Measurements from ENCODE around the gene PLPP7.
A peak's percentile ranks its signal among the peaks of the same experiment; 100 is the strongest.
"Not testable (repeated sequence)": the region's sequence is repeated elsewhere in the genome, so short reads cannot be mapped to it uniquely, and the experiment has no call there.

PLPP7 gene

DNA sequence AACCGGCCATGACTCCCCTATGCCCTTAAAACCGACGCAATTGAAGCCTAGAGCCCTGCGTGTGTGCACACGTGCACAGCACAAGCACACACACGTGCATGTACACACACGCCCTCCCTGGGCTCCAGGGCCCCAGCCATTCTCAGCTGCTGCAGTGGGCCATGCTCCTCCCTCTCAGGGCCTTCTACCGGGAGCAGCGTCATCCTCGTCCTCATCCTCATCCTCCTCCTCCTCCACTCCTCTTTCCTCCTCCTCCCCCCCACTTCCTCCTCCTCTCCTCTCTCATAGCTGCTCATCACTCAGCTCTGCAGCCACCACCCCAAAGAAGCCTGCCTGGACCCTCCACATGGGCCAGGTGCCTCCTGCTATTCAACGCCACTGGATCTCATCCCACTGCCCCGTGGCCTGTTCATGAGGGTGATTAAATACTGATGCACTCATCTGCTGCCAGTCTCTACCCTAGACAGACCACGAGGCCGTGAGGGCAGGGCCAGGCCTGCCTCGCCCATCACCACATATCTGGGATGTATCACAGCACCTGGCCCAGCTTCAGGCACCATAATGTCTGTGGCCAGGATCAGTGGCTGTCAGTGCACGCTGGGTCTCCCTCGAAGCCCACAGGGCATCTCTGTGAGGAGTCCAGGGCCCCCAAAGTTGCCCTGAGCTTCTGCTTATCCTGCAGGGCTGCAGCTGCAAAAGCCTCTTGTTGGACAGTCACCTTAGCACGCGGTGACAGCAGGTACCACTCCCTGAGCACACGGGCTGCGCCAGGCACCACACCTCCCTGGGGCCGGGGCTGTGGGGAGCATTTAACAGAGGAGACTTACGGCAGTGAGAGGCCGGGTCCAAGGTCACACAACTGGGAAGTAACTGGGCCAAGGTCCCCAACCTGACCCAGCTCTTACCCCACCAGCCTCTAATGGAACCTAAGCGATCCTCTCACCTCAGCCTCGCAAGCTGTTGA, 23.0 kb upstream of the PLPP7 start:
- no peak for DNase-seq (ENCODE audit: low spot score)

- DNase-seq (ENCODE audit: low spot score), result peak; percentile 80
Measured at GRCh38 chr9:131270171-131271015, 19.1 kb upstream of the PLPP7 start.

DNA sequence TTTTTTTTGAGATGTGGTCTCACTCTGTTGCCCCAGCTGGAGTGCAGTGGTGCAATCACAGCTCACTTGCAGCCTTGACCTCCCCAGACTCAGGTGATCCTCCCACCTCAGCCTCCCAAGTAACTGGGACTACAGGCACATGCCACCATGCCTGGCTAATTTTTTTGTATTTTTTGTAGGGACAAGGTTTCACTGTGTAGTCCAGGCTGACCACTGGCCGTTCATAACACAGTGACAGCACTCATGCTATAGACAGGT, 18.6 kb upstream of the PLPP7 start:
- not testable (repeated sequence) for DNase-seq (ENCODE audit: low spot score)

DNA sequence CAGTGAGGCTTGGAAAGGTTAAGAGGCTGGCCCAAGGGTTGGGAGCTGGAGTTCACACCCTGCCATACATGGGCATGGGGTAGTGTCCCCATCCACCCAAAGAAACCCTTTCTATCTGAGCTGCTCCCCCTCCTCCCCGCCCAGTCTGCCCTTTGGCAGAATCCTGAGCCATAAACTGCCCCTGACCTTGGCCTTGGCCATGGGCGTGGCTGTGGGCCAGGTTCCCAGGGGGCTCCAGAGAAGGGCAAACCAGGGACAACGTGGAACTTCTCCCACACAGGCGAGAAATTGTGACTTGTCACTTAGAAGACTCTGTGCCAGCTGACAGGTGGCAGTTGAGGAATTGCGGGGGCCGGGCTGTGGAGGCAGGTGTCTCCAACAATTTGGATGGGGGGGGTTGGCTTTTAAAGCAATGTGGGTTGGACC, 18.0 kb upstream of the PLPP7 start:
- DNase-seq (ENCODE audit: low spot score), result no peak

DNA sequence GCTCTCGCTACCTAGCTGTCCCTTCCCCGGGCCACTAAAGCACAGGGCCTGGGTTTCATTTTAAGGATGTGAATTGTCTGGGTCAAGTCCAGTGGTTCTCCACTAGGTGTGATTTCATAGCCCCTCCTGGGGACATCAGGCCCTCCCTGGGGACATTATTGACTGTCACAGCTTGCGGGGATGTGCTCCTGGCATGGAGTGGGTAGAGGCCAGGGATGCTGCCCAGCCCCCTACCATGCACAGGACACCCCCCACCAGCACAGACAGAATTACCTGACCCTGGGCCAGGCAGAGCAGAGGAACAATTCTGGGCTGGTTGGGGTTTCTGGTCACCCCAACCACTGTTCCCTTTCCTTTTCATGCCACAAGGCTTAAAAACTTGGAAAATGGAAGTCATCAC, 17.3 kb upstream of the PLPP7 start:
- DNase-seq (ENCODE audit: low spot score), result no peak

GRCh38 chr9:131273146-131273855, 16.2 kb upstream of the PLPP7 start:
- no peak for DNase-seq (ENCODE audit: low spot score)

DNA sequence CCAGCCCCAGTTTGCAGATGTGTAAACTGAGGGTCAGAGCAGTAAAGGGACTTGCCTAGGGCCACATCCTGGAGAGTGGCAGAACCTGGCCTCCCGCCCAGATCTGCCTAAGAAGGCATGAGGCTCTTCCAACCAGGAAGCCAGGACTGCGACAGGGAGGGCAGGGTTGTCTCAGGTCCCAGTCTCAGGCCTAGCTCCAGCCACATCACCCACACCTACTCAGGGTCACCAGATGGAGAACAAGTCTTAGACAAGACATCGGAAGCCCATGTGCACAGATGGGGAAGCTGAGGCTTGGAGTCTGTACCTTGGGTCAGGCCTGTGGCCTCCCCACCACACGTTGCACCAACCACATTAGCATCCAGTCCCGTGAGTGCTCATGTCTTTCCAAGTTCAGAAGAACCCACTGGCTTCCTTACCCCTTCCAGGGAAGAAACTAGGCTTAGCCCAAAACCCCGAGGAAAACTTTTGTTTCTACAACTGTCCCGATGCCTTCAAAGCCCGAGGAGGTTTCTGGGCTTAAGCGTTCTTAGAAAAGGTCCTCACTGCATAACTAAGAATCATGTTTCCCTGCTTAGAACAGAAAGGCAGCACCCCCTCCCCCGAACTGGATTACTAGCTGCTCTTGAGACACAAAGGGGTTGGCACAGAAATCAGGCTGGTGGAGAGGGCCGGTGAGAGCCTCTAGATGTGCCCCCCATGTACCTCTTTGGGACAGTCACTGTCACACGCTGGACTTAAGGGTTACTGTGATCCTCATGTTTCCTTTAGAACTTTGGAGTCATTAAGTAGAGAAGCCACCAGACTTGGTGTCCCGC, 15.5 kb upstream of the PLPP7 start:
- no peak for DNase-seq (ENCODE audit: low spot score)

DNA sequence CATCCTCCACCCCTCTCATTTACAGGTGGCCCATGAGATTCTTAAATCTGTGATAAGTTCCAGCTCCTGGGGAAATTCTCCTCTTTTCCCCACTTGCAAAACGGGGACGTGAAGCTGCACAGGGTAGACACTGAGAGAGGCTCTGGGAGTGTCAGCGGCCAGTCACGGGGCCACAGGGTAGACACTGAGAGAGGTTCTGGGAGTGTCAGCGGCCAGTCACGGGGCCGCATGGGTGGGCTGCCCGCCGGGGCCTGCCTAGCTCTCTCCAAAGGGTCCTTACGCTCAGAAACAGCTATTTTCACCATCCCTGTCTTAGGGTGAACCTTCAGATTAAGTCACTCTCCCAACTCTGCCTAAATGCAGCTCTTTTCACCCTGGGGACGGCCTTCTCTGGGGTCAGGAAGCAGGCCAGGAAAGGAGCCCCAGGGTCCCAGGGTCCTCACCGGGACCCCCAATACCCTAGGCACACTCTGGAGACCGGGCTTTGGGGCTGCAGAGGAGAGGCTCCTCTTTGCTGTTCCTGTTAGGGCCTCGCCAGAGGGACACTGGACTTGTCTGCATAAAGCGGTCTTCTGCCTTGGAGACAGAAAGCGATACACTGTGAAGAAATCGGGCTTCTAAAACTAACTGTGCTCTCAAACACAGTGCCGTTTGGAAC, 14.7 kb upstream of the PLPP7 start:
- no peak for DNase-seq (ENCODE audit: low spot score)

- DNase-seq (ENCODE audit: low spot score), result no peak
Measured at GRCh38 chr9:131275332-131276093, 14.0 kb upstream of the PLPP7 start.

DNA sequence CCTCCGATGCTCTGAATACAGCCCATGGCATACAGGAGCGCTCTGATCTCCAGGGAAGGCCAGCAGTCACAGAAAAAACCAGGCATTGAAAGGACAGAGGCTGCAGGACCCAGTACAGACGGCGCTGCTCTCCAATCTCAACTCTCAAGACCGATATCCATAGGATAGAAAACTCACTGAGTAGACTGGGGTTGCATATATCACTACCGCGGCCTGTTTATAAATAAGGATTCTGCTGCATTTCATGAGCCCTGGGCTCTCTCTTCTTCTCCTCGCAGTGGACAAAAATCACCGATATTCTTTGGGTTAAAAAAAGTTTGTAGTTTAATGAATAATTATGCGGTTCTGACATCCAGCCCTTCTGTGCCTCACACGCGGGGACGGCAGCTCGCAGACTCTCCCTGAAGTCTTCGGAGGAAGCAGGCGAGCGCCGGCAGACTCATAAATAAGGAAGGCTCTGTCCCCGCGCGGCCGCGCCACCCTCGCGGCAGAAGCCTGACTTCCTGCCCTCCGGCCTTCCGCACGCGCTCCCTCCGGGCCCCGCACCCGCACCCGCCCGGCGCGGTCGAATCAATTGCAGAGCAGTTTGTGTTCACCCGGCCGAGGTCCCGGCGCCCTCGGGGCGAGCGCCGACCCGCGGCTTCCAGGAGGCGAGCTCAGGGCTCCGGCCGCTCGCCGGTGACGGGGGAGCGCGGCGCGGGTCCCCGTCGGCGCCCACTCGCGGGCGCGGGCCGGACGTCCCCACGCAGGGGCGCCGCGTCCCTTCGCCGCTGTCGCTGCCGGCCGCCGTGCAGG, 13.2 kb upstream of the PLPP7 start, which contains the start of gene FAM78A:
TSS of gene FAM78A (minus strand) at position 417 of the 795 bp plus-strand sequence. CDS start at position 86, 331 bp downstream.
- DNase-seq (ENCODE audit: low spot score), result no peak

DNA sequence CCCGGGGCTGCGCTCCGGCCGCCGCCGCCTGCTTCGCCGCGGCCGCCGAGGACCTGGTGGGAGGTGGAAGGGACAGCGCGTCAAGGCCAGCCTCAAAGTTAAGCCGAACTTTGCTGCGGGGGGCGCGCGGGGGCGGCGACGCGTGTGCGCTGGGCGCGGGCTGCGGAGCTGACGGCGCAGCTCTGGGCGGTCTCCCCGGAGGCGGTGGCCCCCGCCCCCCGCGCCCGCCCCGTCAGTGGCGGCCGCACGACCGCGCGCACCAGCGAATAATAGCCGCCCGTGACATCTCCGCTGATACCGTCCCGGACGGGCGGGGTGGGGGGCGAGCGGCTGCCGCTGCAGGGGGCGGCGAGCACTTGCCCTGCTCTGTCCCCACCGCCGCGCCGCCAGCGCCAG, 12.6 kb upstream of the PLPP7 start:
- no peak for DNase-seq (ENCODE audit: low spot score)

DNA sequence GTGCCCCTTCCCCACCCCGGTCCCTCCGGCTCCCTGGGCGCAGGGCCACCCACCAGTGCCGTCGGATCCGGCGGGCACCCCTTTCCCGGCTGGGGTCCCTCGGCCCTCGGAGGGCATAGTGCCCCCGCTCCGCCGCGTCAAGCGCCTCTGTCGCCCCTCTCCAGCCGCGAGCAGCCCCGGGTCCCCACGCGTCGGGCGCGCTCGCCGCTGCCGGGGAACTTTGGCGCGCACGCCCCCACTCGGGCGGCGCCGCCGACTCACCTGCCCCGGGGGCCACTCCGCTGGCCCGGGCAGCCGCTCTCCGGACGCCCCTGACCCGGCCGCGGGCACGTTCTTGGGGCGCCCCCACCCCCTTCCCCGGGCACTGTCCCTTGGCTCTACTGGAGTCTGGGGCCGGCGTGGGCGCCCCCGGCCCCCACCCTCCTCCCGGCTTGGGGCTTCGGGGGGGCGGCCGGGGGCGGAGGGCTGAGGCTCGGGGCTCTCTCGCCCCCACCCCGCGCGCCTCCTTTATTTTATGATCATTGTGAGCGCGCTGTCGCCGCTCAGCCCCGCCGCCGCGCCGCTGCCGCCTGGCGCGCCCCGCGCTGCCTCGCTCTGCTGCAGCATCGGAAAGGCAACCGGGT, 12.1 kb upstream of the PLPP7 start:
- DNase-seq (ENCODE audit: low spot score), result no peak

GRCh38 chr9:131277910-131278701, 11.4 kb upstream of the PLPP7 start:
- DNase-seq (ENCODE audit: low spot score), result peak; percentile 89

DNA sequence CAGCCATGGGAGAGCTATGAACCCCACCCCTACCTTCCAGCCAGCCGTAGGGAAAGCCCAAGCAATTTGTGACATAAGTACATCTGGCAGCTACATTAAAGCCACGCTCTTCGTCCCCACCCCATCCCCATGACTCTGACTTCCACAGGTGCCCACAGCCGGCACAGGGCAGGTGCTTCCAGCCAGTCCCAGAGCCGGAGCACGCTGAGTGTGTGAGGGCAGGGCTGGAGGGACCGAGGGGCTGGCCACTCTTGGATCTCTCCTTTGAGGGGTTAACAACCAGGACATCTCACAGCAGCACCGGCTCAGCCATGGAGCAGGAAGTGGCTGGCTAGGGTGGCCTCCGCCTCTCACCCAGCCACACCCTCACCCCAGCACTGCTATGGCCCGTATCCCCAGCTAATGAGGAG, 10.8 kb upstream of the PLPP7 start:
- no peak for DNase-seq (ENCODE audit: low spot score)

GRCh38 chr9:131279196-131279862, 10.2 kb upstream of the PLPP7 start:
- no peak for DNase-seq (ENCODE audit: low spot score)

DNA sequence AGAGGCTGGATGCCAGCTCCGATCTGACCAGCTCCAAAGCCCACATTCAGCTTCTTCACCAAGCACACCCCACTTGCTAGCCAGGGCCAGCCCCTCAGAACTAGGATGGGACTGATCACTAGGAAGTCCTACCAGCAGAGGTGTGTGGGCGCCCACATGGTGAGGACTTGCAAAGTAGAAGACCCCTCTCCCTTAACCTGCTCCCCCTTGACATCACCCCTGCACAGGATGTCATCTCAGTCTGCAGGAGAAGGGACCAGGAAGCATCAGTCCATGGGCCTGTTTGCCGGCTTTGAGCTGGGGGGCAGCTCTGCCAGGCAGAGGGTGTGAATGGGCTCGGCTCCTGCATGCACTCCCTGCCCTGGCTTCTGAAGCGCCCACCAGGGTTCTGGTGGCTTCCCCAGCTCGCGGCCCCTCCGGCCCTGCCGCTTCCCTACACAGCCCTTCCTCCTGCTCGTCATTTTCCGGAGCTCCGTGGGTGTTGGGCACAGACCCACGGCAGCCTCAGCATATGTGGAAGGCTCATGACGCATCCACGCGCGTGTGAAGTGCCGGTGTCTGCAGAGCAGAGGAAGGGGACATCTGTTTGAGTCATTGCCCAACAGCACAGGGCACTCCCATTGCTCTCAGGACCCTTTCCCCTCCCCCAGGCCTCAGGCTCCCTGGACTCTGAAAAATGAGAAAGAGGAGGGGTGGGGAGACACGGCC, 9.5 kb upstream of the PLPP7 start:
- DNase-seq (ENCODE audit: low spot score), result no peak

GRCh38 chr9:131280660-131281059, 8.9 kb upstream of the PLPP7 start:
- DNase-seq (ENCODE audit: low spot score), result no peak

Data from pons (tissue), 1 donor.